ENCODE results near the gene MXRA7.

MXRA7 gene

DNA sequence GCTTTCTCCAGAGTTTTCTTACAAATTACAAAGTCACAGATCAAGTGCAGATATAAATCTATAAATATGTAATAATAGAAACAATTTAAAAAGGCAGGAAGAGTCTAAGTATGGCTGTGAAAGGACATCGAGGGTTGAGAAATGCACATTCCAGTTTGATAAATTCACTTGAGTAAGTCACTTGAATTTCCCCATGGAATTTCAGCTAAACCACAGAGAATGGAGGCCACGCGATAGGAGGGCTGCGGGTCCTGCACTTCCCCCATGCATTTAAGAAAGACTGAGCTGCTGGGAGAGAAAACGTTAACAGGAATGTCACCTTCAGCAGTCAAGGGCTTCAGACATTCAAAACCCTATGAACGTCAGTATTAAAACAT is 6.1 kb upstream of the MXRA7 start:
- in situ Hi-C loops (cut with HindIII; ENCODE audit: low sequenced_read_pairs), result loop anchor here (10.0 kb wide), 1 partner anchor 182 kb away; the partner anchor contains the start of gene CYGB

- in situ Hi-C loops (cut with HindIII; ENCODE audit: low sequenced_read_pairs), result loop anchor here (10.0 kb wide), 1 partner anchor 181 kb away; the partner anchor contains the start of gene CYGB
Observed at GRCh38 chr17:76716146-76716838, 5.5 kb upstream of the MXRA7 start.

GRCh38 chr17:76715496-76715830 is 4.7 kb upstream of the MXRA7 start:
- in situ Hi-C loops (cut with HindIII; ENCODE audit: low sequenced_read_pairs), result loop anchor here (10.0 kb wide), 1 partner anchor 181 kb away; the partner anchor contains the start of gene CYGB

GRCh38 chr17:76714822-76715495 is 4.2 kb upstream of the MXRA7 start:
- in situ Hi-C loops (cut with HindIII; ENCODE audit: low sequenced_read_pairs), result loop anchor here (10.0 kb wide), 1 partner anchor 180 kb away; the partner anchor contains the start of gene CYGB

GRCh38 chr17:76714336-76714735 is 3.6 kb upstream of the MXRA7 start:
- in situ Hi-C loops (cut with HindIII; ENCODE audit: low sequenced_read_pairs), result loop anchor here (10.0 kb wide), 1 partner anchor 180 kb away; the partner anchor contains the start of gene CYGB

- in situ Hi-C loops (cut with HindIII; ENCODE audit: low sequenced_read_pairs), result loop anchor here (10.0 kb wide), 1 partner anchor 179 kb away; the partner anchor contains the start of gene CYGB
Observed at GRCh38 chr17:76713765-76714164, 3.0 kb upstream of the MXRA7 start.

DNA sequence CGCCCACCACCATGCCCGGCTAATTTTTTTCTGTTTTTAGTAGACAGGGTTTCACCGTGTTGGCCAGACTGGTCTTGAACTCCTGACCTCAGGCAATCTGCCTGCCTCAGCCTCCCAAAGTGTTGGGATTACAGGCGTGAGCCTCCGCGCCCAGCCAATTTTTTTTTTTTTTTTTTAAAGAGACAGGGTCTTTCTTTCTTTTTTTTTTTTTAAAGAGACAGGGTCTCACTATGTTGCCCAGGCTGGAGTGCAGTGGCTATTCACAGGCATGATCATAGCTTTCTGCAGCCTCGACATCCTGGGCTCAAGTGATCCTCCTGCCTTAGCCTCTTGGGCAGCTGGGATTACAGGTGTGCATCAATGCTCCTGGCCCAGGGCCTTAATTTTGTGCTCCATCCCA is 1.6 kb upstream of the MXRA7 start:
- in situ Hi-C loops (cut with HindIII; ENCODE audit: low sequenced_read_pairs), result loop anchor here (10.0 kb wide), 1 partner anchor 178 kb away; the partner anchor contains the start of gene CYGB

DNA sequence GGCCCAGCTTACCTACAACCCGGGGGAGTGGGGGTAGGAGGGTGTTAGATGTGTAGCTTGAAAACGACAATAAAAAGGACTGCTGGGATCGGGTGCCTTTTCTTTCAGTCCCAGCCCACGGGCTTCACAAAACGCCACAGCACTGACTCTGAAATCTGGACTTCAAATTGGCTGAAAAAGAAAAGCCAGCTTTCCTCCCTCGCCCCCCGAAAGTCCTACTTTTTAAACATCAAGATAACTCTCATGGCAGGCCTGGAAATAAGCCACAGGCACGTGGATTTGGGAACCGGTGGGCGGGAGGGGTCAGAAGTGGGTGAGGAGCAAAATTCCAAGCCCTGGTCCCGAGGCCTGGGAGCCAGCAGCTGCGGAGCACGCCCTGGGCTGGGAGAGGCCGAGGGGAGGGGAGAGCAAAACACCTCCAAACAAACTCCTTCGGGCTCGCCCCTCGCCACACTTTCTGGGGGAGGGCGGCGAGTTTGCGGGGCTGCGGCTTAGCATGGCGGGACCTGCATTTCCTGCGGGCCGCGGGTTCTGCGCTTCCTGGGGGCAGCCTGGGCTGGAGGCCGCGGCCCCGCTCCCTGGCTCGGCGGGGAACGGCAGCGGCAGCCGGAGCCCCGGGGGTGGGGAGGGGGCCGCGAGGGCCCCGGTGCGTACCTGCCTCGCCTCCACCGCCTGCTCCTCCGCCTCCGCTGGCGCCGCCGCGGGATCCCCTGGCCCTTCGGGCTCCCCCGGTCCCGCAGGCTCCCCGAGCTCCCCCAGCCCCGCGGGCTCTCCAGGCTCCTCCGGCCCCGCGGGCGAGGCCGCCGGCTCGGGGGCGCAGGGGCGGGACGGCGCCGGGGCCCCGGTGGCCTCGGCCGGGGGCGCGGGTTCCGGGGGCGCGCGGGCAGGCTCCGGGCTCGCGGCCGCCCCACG is 558 bp downstream of the MXRA7 start:
- in situ Hi-C loops (cut with HindIII; ENCODE audit: low sequenced_read_pairs), result loop anchor here (10.0 kb wide), 1 partner anchor 175 kb away; the partner anchor contains the start of gene CYGB

DNA sequence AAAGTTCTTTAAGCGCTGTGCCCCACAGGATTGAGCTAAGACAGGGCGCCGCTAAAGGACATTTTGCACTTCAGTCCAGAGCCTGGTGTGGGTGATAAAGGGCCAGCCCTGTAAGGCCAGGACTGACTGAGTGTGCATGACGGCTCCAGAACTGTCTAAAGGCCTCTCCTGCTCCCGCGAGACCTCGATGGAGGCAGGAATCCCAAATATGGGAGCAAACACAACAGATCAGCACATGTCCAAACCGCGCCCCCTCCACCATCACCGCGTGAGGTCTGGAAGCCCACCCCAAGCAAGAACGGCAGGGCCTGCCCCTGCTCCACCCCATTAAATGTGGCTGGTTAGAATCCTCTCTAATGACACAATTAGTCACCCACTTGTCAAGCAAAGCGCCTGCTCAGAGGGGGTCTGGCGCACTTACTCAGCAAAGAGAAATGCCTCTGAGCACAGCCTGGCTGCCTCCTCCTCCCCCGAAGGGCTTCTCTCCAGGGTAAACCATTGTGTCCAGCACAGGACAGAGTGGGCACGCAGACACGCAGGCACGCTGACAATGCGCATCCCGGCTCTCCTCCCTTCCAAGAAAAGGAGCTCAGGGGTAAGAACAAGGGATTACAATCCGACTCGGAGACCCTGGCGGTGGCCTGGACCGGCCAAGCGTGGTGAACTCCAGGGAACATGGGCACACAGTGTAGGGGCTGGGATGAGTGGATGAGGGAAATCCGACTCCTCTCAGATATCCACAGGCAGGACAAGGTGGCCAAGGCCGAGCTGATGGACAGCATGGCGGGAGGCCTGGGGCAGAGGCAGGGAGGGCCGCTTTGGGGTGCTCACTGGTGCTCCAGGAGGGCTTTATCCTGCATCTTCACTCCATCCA is 1.5 kb downstream of the MXRA7 start:
- in situ Hi-C loops (cut with HindIII; ENCODE audit: low sequenced_read_pairs), result no loop called here

- in situ Hi-C loops (cut with HindIII; ENCODE audit: low sequenced_read_pairs), result no loop called here
Observed at GRCh38 chr17:76707985-76708807, 2.6 kb downstream of the MXRA7 start.

DNA sequence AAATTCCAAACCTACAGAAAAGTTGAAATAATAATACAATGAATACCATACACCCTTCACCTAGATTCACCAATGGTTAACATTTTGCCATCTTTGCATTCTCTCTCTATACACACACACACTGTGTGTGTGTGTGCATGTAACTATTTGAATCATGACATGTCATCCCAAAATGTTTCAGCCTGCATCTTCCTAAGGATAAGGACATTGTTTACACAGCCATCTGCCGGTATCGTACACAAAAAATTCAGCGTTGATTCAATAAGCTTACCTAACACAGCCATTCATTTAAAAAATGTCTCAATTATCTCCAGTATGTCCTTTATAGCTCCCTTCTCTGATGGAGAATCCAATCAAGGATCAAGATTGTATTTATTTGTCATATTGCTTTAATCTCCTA is 3.9 kb downstream of the MXRA7 start:
- in situ Hi-C loops (cut with HindIII; ENCODE audit: low sequenced_read_pairs), result no loop called here

DNA sequence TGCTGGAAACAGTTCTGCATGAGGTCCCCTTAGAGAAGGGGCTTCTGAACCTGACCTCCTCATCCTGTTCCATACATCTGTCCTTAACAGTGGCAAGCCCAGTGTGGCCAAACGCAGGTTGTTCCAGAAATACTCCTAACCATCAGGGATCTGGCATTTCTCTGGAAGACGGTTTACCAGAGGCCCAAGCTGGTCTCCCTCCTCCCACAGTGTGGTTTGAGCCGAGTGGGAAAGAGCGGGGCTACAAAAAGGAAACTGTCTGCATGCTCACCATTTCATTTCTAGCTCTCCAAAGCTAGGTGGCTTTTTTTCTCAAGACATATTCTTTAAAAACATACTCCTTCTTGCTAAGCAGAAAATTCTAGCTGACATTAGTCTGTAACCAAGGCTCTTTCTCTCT is 6.0 kb downstream of the MXRA7 start:
- in situ Hi-C loops (cut with HindIII; ENCODE audit: low sequenced_read_pairs), result no loop called here

DNA sequence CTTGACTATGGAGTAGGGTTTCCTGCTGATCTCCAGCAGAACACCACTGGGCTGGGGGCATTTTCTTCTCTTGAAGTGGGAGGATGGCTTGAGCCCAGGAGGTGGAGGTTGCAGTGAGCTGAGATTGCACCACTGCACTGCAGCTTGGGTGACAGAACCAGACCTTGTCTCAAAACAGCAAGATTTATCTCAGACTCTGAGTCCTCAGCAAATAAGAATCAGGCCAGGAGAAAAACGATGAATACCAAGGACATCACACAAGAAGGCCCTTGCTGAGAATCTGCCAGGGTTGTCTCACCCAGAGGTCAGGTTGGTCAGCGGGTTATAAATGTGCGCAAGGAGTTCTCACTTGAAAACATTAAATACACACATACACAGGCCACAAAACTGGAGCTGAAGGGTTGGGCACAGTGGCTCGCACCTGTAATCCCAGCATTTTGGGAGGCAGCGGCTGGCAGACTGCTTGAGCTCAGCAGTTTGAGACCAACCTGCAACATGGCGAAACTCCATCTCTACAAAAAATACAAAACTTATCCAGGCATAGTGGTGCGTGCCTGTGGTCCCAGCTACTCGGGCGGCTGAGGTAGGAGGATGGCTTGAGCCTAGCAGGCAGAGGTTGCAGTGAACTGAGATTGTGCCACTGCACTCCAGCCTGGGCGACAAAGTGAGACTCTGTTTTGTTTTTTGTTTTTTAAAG is 7.7 kb downstream of the MXRA7 start:
- in situ Hi-C loops (cut with HindIII; ENCODE audit: low sequenced_read_pairs), result no loop called here

DNA sequence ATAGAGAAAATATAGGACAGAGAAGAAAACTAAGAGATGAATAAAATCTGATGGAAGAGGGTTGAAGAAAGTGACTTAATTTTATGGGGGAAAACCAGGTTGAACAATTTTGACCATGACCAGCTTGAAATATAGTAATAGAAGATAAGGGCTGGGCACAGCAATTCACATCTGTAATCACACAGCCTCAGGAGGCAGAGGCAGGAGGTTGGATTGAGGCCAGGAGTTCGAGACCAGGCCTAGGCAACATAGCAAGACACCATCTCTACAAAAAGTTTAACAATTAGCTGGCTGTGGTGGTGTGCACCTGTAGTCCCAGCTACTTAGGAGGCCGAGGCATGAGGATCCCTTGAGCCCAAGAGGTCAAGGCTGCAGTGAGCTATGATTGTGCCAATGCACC is 8.7 kb downstream of the MXRA7 start:
- in situ Hi-C loops (cut with HindIII; ENCODE audit: low sequenced_read_pairs), result no loop called here

GRCh38 chr17:76701471-76701967 is 9.2 kb downstream of the MXRA7 start:
- in situ Hi-C loops (cut with HindIII; ENCODE audit: low sequenced_read_pairs), result no loop called here

GRCh38 chr17:76700617-76701470 is 9.9 kb downstream of the MXRA7 start:
- in situ Hi-C loops (cut with HindIII; ENCODE audit: low sequenced_read_pairs), result no loop called here

GRCh38 chr17:76700270-76700616 is 10.5 kb downstream of the MXRA7 start:
- in situ Hi-C loops (cut with HindIII; ENCODE audit: low sequenced_read_pairs), result no loop called here

All from DLD1 (cell line).